OCI-LY3 (cell line): ENCODE results near the gene BLMH.

Source experiments
- H2AFZ ChIP-seq: fragments of 200-600, 300-600 bp; shearing (Covaris generic); 2 replicates; pipeline ENCODE4 v1.6.0; 2014; ENCODE audit warnings: antibody characterized with exemption, low read depth, low read length
- H3K27ac ChIP-seq: fragments of 200-600, 300-600 bp; sonication (generic); 2 replicates; pipeline ENCODE4 v1.5.1; 2014; ENCODE audit warnings: mild to moderate bottlenecking, low read length, moderate library complexity, mixed read lengths
- H3K27me3 ChIP-seq: fragments of 200-600, 300-600 bp; sonication (generic); 2 replicates; pipeline ENCODE4 v1.6.1; 2014; ENCODE audit warnings: low read depth, low read length, mixed read lengths
- H3K36me3 ChIP-seq: fragments of 200-600, 300-600 bp; sonication (generic); replicated peaks from 2 replicates; pipeline ENCODE3; 2014; ENCODE audit warnings: low read depth, low read length, mixed read lengths
- H3K4me1 ChIP-seq: fragments of 300-600, 200-600 bp; sonication (generic); 2 replicates; pipeline ENCODE4 v1.6.1; 2014; ENCODE audit warnings: low read length, mixed read lengths
- H3K4me2 ChIP-seq: fragments of 200-600, 300-600 bp; sonication (generic); 2 replicates; pipeline ENCODE4 v1.6.1; 2014; ENCODE audit warnings: low read length, mixed read lengths
- H3K4me3 ChIP-seq: fragments of 300-600, 200-600 bp; sonication (generic); 2 replicates; pipeline ENCODE4 v1.5.1; 2014; ENCODE audit warnings: antibody characterized with exemption, mild to moderate bottlenecking, low read length, moderate library complexity
- H3K79me2 ChIP-seq: fragments of 300-600, 200-600 bp; shearing (Covaris generic); 2 replicates; pipeline ENCODE4 v1.6.1; 2014; ENCODE audit warnings: mild to moderate bottlenecking, low read length, mixed read lengths
- H3K9ac ChIP-seq: fragments of 300-600, 200-600 bp; shearing (Covaris generic); 2 replicates; pipeline ENCODE4 v1.6.0; 2014; ENCODE audit warnings: mild to moderate bottlenecking, low read length, moderate library complexity
- H3K9me3 ChIP-seq: fragments of 200-600, 300-600 bp; shearing (Covaris generic); 2 replicates; pipeline ENCODE4 v1.6.1; 2014; ENCODE audit warnings: low read length, mixed read lengths; ENCODE audit not compliant: insufficient read depth
- H4K20me1 ChIP-seq: fragments of 200-600, 300-600 bp; sonication (generic); 2 replicates; pipeline ENCODE4 v1.6.1; 2016; ENCODE audit warnings: low read length, mixed read lengths; ENCODE audit not compliant: insufficient read depth
- CTCF ChIP-seq: fragments of 200-600, 300-600 bp; sonication (generic); IDR thresholded peaks from 2 replicates; pipeline ENCODE4 v1.5.1; 2014; ENCODE audit warnings: antibody characterized with exemption, low read length, low read depth
- EZH2phosphoT487 ChIP-seq: fragments of 200-600 bp; shearing (Covaris generic); IDR thresholded peaks from 2 replicates; pipeline ENCODE4 v1.6.1; 2018; ENCODE audit warnings: antibody characterized with exemption, mixed run types, low read depth

The BLMH gene

GRCh38 chr17:30290696-30291542, 825 bp downstream of the BLMH start:
- peaks cover 13% of the 10 kb centered on the region for H3K4me1 ChIP-seq
- no peaks in the 10 kb centered on the region for H3K27me3 ChIP-seq
- H3K4me2 ChIP-seq = peak overlapping the region; percentile 90
- TF ChIP-seq CTCF = no peak
- TF ChIP-seq EZH2phosphoT487 = no peak
- H4K20me1 ChIP-seq = 0 out of 2 replicates have a peak, but pooled peaks cover 4% of the 10 kb centered on the region
- H3K4me3 ChIP-seq = peak overlapping the region; percentile 81
- H3K79me2 ChIP-seq = peaks cover 26% of the 10 kb centered on the region
- peak overlapping the region; percentile 83 for H3K9ac ChIP-seq
- peak overlapping the region; percentile 25; the same call in 1 of the 2 replicates for H2AFZ ChIP-seq
- H3K27ac ChIP-seq = peak overlapping the region; percentile 22; the same call in 1 of the 2 replicates
- no peaks in the 10 kb centered on the region for H3K9me3 ChIP-seq
- peaks cover 22% of the 10 kb centered on the region for H3K36me3 ChIP-seq

GRCh38 chr17:30290077-30290476, 1.7 kb downstream of the BLMH start:
- no peaks in the 10 kb centered on the region for H3K9me3 ChIP-seq
- peak overlapping the region; percentile 81; the same call in 1 of the 2 replicates for H3K4me3 ChIP-seq
- H3K79me2 ChIP-seq = peaks cover 26% of the 10 kb centered on the region
- H4K20me1 ChIP-seq = 0 out of 2 replicates have a peak, but pooled peaks cover 4% of the 10 kb centered on the region
- peak overlapping the region; percentile 90 for H3K4me2 ChIP-seq
- no peak overlapping the region for H2AFZ ChIP-seq
- no peaks in the 10 kb centered on the region for H3K27me3 ChIP-seq
- H3K36me3 ChIP-seq = peaks cover 28% of the 10 kb centered on the region
- H3K4me1 ChIP-seq = peaks cover 13% of the 10 kb centered on the region
- TF ChIP-seq EZH2phosphoT487 (no peak), CTCF (no peak)
- no peak overlapping the region for H3K27ac ChIP-seq
- H3K9ac ChIP-seq = peak overlapping the region; percentile 83

GRCh38 chr17:30279156-30279555, 12.6 kb downstream of the BLMH start:
- Histone ChIP-seq H2AFZ (no peak overlapping the region), H4K20me1 (no peaks in the 10 kb centered on the region), H3K9ac (no peak overlapping the region), H3K4me3 (no peak overlapping the region), H3K27me3 (no peaks in the 10 kb centered on the region), H3K4me1 (no peaks in the 10 kb centered on the region), H3K27ac (no peak overlapping the region), H3K4me2 (no peak overlapping the region), H3K36me3 (peaks cover 43% of the 10 kb centered on the region), H3K9me3 (no peaks in the 10 kb centered on the region), H3K79me2 (no peaks in the 10 kb centered on the region)
- no peak for TF ChIP-seq EZH2phosphoT487
- no peak for TF ChIP-seq CTCF

GRCh38 chr17:30278032-30278431, 13.7 kb downstream of the BLMH start:
- H3K9ac ChIP-seq = no peak overlapping the region
- no peaks in the 10 kb centered on the region for H3K9me3 ChIP-seq
- no peaks in the 10 kb centered on the region for H3K79me2 ChIP-seq
- H3K27me3 ChIP-seq = no peaks in the 10 kb centered on the region
- H3K4me1 ChIP-seq = no peaks in the 10 kb centered on the region
- no peaks in the 10 kb centered on the region for H4K20me1 ChIP-seq
- no peak overlapping the region for H3K27ac ChIP-seq
- no peak overlapping the region for H2AFZ ChIP-seq
- H3K4me2 ChIP-seq = no peak overlapping the region
- H3K4me3 ChIP-seq = no peak overlapping the region
- peaks cover 46% of the 10 kb centered on the region for H3K36me3 ChIP-seq
- TF ChIP-seq EZH2phosphoT487 (no peak), CTCF (peak; percentile 46)
